C1 segment of cervical spinal cord (tissue), 14 donors: ENCODE measurements around the gene ARHGEF40.

Source experiments
- DNase-seq, 14 donors: peaks; one replicate each; lab custom pipeline; 2025; lab: John Stamatoyannopoulos, UW

The ARHGEF40 gene

DNA sequence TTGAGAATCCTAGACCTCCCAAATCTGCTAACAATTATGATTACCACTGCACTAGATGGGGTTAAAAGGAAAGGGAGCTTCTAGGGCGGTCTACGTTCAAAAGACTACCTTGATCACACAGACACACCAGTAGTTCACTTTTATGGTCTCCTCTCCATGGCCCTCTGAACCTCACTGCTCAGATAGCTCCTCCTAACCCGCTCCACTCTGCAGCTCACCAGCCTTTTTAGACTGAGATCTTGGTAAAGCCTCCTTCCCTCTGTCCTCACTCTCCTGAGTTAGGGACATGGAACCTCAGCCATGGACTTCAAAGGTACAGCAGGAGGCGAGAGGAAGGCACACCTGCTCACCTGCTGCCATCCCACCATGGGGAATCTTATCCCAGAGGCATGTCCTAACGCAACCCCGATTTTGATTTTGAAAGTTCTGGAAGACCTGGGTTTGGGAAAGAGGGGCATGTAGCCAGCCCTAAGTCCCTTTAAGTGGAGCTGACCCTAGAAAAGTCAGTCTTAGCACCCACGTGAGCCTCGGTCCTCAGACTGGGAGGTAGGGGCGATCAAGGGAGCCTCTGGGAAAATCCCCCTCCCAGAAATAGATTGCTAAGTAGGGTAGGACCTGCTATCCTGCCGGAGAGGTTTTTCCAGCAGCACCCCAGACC is 27.0 kb downstream of the ARHGEF40 start:
- peak in 2 of 14 donors; percentile 41 to 49 for DNase-seq

DNA sequence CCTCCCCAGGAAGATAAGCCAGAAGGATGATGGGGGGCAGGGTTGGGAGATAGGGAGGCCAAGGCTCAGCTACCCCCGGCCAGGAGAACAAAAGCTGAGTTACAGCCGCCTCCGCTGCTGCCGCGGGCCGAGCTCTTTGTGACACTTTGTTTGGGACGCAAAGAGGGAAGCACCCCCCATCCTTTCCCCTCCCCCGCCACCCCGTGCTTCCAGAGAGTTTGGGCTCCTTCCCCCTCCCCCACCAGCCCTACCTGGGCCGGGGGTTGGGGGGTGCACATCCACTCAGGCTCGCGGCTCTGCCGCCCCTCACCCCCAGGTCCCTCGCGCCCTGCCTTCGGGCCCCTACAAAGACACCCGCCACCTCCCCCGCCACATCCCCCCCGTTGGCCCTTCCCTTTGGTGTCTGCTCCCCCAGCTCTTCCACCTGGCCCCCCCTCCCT is 27.6 kb downstream of the ARHGEF40 start:
- DNase-seq: peak in 7 of 14 donors; percentile 18 to 43 (median 33)

DNA sequence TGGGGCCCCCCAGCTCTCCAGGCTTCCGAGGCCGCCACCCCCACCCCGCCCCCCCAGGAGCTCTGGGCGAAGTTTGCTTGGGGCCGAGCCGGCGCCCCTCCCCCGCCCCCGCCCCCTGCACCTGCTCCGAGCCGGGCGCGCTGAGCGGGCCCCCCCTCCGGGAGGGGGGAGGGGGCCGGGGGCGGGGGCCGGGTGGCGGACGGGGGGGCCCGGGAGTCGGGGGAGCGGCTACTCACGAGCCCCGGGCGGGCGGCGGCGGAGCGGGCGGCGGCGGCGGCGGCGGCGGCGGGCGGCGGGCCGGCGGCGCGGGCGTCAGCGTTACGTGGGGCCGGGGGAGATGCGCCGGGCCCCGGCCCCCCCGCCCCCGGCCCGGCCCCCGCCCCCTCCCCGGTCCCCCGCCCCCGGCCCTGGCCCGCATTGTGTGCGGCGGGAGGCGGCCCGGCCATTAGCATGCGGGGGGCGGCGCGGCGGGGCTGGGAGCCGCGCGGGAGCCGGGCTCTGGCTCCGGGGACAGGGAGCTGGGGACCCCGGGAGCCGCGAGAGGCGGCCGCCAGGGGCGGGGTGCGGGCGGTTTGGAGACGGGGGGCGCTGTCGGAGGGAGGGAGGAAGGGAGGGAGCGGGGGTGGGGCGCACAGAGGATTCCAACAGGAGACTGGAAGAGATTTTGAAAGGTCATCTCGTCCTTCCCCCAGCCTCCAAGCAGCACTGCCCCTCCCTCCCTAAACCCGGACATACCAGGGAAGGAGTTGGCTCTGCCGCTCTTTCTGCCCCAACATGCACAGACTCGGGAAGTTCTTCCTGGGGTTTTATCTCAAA is 28.2 kb downstream of the ARHGEF40 start, which contains the start of gene ZNF219:
Gene ZNF219 (minus strand): TSS at position 580 of the 816 bp plus-strand sequence. CDS start 5,064 bp downstream, outside the sequence.
- peak in 12 of 14 donors; percentile 19 to 60 (median 46) for DNase-seq

DNA sequence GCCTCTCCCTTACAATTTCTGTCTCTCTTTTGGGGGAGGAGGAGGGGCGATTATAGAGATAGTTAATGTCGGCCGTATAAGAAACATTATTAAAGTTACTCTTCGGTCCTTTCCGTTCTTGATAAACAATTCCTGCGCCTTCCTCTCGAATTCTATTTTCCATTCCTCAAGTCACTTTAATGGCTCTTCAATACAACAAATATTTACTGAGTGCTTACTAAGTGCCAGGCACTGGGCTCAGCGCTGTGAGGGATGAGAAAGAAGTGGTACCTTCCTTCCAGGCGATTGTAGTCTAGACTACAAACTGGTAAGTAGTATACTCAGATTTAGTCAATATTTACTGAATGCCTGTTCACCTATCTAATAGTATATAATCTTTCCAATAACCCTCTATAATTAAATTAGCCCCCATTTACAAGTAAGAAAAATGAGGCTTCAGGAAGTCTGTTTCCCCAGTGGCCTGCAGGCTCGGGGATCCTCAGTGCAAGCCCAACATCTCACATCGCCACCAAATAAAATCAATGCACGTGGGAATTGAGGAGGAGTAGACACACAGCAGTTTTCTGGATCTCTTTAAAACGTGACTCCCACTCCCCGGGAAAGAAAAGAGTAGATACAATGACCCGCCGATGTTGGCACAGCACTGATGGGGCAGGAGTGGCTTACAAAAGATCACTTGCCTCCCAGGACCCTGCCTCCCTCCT is 28.9 kb downstream of the ARHGEF40 start:
- no peak for DNase-seq

DNA sequence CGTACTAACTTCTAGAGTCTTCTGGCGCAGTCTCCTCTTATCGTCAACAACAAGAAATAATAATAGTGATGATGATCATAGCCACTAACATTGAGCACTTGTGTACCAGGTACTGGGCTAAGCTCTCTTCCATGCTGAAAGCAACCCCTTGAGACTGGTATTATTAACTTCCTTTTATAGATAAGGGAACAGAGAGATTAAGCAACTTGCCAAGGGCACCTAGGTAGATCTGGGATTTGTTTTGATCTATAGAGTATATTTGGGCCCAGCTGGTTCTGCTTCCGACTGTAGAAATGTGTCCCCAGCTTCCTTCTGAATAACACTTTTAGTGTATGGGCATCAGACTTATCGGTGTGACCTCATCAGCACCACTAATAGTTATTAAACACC is 29.5 kb downstream of the ARHGEF40 start:
- DNase-seq: no peak

DNA sequence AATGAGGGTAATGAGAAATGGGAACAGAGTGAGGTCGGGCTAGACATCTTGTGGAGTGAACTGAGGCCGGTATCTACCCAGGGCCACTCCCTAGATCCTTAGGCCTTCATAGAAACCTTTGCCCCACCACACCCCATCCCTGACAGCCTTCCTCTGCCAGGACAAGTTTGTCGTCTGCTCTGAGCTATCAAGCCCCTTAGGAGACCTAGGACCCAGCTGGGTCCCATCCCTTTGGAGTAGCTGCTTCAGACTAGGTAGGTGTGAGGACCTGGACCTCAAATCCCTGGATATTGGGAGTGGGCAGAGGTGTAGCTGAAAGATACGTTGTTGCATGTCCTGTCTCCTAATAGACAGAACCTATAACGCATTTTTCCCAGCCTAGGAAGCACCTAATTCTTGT is 30.8 kb downstream of the ARHGEF40 start, which contains the start of gene TMEM253:
Gene TMEM253 (plus strand): TSS at position 136 of the 400 bp plus-strand sequence. CDS start 278 bp downstream, outside the sequence.
- DNase-seq: no peak

DNA sequence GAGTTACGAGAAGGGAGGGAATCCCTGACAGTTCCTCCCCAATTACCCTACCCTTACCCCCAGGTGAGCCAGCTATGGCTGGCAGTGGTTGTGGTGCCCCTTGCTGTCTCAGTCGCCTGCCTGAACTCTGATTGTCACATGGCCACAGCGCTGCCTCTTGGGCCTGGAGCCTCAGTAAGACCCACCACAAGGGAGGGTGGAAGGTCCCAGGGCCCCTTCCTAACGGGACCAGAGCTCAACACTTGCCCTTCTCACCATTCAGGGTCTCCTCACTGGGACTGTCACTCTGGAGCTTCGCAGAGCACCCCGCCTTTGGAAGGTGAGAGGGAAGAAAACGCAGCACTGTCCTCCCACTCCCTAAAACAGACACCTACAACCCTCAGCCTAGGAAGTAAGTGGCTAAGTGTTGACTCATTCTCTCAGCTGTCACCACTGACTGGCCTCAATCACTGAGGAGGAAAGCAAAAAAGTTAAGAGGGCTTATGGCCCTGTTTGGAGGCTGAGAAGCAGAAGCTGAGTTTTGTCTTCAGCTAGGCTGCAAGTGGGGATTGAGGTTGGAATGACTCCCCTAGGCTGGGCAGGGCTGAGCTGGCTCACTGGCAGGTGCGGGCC is 31.8 kb downstream of the ARHGEF40 start:
- no peak for DNase-seq

DNA sequence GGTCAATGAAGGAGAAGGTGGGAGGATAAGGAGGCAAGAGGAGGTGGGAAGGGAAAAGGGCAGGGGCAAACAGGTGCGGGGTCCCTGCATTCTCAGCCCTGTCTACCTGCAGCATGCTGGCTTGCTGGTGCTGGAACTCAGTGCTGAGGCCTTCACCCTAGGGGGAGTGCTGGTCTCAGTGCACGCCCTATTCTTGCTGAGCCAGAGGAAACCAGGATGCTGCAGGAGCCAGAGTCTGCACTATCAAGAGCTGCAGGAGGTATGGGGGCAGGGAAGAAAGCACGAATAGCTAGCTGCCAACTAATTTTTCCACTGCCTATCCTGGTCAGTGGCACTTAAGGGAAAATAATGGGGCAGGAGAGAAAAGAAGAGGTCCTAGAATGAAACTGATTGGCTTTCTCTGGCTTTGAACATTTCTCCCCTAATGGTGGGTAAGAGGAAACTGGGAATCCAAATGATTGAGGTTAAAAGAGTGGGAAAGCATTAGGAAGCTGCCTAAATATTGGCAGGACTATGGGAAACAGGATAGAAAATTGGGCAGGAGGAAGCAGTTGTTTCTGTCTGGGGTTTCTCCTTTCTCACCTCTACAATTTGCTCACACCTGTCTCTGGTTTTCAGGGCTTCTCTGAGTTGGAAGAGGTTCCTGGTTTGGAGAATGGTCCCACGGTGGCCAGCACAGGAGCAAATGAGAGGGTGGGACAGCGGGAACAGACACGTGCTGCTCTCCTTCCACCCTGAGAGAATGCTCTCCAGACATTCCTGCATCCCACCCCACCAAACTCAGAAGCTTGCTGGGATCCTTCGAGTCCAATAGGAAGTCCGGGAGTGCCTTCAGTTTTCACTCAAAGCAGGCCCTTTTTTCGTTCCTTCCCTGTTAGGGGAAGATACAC is 32.7 kb downstream of the ARHGEF40 start:
- no peak for DNase-seq

DNA sequence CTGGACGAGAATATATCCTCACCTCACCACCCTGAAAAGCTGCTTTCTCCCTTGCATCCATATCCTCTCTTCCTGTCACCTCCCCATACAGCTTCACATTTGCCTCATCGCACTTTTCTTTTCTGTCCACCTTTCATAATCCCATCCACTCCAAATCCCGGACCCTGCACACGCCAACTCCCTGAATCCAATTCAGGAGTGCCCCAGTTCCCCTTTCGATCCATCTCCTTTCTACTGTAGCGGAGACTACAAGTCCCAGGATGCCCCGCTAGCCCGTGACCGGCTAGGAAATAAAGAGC is 33.3 kb downstream of the ARHGEF40 start:
- no peak for DNase-seq

DNA sequence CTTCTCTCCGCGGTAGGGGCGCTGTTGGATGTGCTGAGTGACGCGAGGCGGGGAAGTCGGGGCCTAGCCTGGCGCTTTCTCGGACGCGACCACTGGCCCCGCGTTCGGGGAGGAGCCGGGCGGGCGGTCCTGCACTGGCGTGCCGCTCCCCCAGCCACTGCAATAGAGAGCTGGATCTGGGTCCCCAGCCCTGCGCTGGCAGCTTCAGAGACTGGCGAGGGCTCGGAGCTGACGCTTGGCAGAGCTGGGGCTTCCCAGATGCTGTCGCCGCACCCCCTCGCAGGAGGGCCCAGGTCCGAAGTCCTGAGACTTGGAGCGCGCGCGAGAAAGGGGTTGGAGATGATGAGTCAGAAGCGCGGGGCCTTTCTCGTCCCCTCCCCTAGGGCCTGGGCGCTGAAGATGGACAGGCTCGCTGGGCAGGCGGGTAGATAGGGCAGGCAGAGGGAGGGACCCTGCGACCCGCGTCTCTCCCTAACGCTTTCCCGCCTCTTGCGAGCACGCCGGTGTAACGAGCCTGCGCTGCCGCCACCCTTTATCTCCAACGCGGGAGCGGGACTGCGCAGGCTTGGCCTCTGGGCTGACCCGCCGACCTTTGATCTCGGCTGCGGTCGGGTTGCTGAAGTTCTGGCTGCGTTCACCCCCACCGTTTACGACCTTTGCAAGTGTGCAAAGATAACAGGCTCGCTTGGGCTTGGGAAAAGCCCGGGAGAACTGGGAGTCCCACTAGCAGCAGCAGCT is 33.8 kb downstream of the ARHGEF40 start:
- peak; percentile 94 to 100 (median 98) for DNase-seq

DNA sequence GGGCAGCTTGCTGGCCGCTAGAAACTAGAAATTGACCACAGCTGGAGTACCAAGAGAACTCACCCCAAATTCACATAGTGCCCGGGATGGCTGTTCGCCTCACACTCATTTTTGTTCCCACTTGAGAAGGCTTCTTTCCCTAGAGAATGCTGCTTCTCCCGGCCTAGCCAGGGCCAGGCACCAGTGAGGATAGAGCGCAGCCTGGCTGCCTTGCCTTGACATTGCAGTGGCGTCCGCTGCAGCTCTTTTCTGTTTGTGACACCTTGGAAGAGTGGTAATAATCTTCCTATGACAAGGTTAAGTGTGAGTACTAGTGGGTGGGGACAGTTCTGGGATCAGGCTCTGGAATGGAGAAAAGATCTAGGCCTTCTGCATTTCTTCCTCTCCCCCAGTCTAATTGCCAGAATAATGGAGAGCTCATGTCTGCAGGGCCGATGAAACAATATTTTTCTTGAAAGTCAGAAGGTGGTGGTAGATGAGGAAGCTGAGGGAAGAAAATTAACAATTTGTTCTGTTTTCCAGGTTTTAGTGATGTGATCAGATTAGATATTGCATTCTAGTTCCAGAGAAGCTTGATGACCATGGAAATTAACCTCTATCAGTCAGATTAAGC is 34.5 kb downstream of the ARHGEF40 start:
- DNase-seq: peak in 12 of 14 donors; percentile 55 to 92 (median 80)

DNA sequence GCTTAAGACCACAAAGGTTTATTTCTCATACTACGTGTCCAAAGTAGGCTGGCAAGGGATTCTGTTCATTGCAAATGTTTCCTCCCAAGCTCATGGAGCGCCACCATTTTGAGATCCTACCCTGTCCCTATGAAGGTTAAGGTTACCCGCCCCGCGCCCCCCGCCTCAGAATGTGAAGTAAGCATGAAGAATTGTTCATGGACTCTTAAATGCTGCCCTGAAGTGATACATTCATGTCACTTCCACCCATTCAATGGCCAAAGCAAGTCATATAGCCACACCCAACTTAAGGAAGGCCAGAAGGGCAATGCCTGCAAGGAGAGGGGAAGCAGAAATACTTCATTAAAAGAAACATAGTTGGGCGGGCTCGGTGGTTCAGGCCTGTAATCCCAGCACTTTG is 35.0 kb downstream of the ARHGEF40 start:
- DNase-seq: no peak

DNA sequence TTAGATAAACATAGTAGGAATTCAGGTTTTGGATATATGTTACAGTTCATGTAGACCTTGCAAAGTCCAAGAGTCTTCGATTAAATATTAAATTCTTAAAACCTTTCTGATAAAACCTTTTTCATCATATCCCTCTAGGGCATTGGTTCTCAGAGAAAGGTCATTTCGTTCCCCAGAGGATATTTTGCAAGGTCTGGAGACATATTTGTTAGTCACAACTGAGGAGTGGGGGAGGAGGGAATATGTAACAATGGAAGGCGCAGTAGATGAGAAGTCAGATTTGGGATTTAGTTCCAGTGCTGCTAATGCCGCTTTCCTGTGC is 36.0 kb downstream of the ARHGEF40 start:
- peak in 1 of 14 donors; percentile 38 for DNase-seq

DNA sequence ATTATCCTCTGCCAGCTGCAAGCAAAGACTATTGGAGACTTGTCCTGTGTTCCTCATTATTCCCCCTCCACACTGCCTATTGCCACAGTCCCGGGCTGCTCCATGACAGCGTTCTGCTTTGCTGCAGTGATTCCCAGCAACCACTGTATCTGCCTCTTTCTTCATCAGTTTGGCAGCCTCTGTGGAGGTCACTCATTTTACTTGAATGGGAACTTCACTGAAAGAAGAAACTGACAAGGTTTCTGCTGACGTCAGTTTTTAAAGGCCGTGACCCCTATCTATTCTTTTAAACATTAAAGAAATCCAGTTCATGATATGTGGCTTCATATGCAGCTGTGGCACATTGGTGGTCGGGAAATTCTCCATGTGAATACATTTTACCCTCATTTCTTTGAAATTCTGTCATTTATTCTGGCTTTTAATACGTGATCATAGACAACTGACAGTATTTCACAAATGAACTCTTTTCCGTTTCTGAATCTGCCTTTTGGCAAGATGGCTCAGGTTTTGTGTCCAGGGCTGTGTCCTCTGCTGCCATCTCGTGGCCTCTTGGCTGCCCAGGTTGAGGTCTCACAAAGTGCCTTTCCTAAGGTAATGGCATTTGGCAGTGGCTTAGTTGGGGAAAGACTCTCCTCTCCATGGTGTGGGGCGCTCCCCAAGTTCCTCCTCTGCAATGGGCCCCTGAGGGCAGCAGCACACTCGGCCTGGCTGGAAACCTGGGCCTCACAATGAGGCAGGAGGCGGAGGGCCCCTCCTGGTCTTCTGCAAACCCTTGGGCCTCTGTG is 36.6 kb downstream of the ARHGEF40 start:
- DNase-seq: peak in 12 of 14 donors; percentile 29 to 82 (median 65)

DNA sequence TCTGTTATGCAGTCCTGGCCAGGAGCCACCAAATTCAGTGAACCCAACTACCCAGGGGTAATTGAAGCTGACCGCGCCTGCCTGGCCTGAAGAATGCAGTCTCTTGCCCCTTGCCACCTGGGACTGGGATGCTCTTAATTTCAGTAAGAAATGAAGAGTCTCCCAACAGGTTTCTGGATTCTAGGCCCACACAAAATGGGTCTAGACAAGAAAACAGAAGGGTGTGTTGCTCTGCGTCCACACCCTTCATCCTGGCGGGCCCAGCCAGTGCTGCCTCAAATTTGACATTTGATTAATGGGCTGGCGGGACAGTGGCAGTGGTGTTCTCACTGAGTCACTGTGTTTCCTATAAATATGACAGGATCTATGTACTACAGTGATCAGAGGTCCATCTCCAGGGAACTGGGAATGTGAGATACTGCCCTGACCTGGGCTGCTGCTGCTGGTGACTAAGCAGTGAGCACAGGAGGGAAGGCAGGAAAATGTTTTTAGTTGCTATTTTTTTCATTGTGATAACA is 37.2 kb downstream of the ARHGEF40 start:
- no peak for DNase-seq

DNA sequence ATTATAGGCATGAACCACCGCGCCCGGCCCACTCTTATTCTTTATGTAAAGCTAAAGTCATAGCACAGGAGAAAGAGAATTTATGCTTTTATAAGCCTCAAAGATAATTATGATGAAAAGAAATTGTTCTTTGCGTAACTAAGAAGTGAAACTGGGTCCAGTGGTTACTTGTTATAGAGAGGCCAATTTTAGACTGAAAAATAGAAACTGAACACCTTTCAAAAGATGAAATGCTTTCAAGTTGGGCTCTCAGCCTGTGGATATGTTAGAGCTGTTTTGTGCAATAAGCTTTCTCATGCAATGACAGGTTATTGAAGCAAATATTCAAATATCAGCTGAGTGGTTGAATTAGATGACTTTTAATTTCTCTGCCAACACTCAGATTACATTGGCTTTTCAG is 38.7 kb downstream of the ARHGEF40 start:
- no peak for DNase-seq

DNA sequence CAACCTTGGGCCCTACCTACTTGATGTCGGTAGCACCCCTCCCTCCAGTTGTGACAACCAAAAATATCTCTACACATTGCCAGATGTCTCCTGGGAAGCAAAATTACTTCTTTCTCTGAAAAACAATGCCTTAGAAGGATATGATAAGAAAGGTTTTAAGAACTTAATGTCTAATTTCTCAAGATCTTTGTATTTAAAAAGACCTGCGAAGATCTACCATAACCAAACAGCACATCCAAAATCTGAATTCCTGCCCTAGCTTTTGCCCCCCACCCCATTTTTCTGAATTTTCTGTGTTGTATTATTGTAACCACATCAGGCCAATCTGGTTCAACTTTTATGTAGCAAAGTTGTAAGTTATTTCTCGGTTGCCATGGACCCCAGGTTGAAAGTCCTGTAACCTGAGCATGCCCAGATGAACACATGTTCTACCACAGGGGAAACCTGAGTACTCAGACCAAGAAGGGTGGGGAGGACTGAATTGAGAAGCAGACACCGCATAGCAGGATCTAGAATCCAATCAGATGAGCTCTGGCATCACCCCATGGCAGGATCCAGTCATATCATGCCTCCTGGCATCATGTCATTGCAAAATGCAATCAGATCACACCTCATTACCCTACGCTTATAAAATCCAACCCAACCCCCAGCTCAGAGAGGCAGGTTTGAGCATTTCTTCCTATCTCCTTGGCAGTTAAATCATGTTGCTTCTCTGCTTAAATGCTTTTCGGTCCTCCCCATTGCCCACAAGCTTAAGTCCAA is 39.5 kb downstream of the ARHGEF40 start:
- no peak for DNase-seq

DNA sequence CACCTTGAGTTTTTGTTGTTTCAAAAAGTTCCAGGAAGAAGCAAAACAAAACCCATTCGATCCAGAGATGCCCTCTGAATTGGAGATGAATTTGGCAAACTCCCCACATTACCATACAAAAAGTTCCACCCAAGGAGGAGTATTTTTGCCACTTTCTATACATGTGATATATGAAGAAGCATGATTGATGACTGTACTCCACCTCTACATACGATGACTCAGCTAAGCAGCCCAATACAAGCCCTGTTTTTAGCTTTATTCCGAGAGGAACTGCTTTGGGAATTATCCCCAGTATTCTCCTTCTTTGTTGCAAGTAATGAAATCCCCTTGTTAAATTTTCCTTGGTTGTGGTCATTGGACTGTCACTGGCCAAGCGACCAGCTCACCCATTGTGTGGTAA is 42.2 kb downstream of the ARHGEF40 start:
- DNase-seq: no peak
